Right kidney (tissue), 1 donor: ENCODE measurements around the gene DOCK9.

Experiments
- DNase-seq: peaks from one replicate; pipeline ENCODE4 v3.0.0-alpha.2; 2016

DOCK9 gene

DNA sequence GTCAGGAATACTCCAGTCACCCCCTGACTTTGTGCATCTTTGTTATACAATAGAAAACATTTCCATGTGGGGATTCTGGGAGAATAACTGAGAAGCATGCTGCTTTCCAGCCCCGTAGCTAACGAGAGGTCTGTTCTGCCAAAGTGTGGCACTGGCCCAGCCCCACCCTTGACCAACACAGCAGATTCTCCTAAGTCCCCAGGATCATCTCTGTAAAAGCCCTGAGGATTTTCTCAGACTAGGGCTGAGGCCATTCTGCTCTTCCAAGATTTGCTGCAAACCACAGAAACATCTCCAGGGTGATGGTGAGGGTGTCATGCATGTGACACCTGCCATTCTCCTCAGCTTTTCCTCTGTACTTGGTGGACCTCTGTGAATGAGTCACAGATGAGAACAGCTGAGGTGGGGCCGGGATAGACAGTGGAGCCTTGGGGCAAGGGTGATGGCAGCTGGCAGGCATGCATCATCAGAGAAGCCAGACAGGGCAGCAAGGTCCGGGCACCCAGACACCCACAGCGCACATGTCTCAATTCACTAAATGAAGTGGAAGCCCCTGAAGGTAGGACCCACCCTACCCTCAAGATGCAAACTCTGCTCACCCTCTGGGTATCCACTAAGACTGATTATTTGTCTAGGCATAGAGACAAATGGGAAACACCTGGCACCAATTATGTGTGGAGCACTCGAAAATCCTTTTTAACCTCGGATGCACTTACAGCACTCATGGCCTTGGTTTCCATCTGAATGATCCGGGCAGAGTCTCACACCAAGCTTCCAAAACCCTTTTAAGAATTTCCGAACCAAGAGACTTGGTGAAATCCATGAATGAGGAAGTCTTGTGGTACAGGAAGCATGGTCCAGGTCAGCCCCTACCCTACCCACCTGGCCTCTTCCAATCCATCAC, 20.1 kb upstream of the DOCK9 start:
- DNase-seq: no peak

DNA sequence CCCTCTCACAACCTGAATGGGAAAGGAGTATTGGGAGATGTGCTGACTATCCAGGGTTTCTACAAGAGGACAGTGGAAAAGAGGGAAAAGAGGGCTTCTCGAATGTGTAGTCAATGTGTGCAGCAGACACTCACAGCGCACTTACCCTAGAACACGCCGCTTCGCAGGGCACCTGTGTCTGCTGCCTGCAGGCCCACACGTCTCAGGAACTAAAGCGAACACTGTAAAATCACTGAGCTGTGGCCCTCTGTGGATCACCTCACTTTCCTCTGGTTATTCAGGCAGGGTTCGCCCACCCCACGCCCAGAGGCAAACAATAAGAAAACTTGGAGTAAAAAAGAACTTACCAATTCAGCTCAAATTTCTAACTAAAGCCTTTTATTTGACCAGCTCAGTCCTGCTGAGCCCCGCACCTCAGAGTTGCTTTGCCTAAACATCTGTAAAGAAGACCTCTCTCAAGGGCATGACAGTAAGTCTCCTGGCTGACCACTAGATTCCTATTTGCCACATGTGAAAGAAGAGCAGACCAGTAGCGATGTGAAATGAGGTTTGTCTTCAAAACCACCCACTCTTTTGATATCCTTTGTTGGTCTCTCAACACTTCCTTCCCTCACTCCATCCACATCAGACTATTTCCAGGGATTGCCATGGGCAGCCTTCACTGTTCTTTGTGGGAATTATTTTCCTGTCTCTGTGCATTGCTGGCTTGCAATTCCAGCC, 19.3 kb upstream of the DOCK9 start:
- DNase-seq: no peak

DNA sequence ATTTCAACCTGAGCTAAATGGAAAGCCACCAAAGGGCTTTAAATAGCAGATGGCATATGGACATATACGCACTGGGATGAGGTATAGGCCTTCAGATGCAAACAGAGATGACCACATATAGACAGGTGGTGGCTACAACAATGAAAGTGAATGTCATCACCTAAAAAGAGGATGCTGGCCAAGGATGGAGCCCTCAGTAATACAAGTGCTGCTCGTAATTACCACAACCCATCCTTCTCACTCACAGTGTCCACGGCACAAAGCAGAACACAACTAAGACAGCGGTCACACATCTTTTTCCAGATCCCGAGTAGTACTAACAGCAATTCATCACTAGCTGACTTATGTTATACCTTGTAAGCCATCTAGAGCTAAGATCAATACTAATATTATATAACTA, 18.2 kb upstream of the DOCK9 start:
- DNase-seq: no peak

DNA sequence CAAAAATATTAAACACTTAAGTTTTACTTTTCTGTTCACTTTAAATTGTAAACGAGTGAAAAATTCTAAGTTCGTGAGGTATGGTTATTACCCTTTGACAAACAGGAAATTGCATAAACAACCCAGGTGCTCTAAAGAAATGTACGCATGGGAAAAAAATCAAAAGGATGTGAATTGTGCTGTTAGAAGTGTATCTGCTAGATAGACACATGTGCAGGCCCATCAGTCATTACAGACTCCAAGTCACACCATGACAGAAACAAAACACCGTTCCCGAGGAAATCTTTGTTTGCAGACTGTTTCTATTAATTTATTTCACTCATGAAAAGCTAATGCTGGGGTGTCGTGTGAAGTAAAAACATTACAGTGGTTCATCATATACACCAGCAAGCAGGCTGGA, 17.0 kb upstream of the DOCK9 start:
- DNase-seq: no peak

DNA sequence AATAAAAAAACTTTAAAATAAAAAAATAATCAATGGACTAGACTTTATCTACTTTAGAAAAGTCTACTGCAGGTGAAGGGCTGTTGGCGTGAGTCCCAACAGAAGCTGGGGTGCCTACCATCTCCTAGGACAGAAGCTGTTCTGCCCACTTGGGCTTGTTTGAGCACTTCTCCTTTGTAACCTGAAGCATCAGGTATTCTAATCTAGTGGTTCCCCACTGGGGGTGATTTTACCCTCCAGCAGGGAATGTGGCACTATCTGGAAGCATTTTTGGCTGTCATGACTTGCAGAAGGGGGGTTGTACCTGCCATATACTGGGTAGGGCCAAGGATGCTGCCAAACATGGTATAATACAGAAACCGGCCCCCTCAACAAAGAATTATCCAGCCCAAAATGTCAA, 16.2 kb upstream of the DOCK9 start:
- no peak for DNase-seq

DNA sequence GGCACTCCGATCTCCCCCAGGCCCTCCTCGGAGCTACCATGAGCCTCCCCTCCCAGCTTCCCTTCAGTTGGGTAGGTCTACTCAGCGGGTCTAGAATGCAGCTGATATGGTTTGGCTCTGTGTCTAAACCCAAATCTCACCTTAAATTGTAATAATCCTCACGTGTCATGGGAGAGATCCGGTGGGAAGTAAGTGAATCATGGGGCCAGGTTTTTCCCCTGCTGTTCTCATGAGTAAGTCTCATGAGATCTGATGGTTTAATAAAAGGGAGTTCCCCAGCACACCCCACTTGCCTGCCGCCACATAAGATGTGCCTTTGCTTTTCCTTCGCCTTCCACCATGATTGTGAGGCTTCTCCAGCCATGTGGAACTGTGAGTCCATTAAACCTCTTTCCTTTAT, 14.5 kb upstream of the DOCK9 start:
- no peak for DNase-seq

DNA sequence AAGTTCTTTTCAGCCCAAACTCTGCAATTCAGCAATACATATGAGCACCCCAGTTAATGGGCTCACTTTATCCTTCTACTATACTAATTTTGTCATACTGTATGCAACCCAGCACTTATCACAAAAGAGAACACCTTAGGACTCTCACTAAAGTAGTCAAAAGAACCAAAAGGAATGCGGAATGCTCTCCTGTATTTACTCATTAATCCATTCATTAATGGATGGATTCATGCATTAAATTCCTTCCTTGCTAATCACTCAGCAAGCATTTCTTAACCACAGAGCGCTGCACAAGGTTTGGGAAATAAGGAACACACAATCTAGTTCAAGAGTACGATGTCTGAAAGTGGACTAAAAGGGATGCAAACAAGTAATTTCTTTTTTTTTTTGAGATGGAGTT, 12.8 kb upstream of the DOCK9 start:
- no peak for DNase-seq

DNA sequence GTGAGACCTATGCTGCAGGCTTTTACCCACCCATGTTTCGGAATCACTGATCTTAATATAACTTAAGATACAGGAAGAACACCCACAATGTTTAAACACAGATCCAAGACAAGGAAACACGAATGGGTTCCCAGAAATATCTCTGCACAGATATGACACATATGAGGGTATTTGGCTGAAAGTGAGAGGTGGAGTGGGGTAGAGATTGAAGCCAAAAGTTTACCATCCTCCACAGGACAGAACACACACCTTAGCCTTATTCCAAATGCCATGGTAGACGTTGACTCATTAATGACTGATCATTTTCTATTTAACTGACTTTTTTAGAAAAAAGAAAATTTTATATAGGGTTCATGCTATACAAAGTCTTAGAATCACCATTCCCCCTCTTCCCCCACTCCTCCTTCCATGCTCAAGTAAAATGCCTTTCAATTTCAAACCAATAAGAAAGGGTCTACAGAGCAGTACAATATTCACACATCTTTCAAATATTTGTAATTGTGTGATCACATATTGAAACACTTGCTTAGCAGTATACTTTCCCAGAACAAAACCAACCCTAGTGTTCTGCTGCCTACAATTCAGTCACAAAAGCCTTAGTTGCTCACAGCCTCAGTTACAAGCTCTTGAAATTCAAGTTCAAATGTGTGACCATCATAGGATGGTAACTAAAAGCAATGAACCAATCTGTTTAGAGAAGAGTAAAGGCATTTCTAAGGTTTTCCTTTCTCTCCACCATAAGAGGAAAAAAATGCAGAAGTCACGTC, 11.8 kb upstream of the DOCK9 start:
- DNase-seq: no peak

DNA sequence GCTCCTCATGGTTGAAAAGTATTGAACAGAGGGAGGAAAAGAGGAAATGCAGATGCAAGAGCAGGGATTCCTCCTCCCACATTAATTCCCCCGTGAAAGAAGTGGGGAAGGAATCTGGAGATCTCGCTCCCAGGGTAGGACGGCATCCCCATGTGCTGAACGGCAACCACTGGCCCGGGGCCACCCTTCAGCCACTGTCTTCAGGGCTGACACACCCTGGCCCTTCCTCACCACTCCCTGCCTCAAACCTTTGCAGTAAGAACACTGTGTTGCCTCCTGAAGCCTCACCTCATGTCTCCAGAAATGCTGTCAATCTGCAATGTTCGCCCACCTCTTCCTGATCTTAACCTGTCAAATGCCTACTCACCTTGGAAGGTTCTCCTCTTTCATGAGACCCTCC, 10.9 kb upstream of the DOCK9 start:
- no peak for DNase-seq

DNA sequence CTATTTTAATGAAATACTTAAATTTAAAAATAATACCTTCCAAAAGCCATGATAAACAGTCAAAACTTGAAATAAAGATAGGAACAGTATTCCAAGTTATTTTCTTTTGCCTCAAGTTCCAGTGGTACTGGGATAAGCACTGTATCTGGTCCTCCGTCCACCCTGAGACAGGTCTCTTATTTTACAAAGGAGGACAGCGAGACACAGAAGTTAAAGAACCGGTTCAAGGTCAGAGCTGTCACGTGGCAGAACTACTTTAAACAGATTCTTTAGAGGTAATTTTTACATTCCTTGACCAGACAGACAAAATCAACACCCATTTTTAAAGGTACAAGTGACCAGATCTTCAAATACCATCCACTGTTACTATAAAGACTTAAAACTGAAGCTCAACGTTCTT, 10.4 kb upstream of the DOCK9 start:
- no peak for DNase-seq

DNA sequence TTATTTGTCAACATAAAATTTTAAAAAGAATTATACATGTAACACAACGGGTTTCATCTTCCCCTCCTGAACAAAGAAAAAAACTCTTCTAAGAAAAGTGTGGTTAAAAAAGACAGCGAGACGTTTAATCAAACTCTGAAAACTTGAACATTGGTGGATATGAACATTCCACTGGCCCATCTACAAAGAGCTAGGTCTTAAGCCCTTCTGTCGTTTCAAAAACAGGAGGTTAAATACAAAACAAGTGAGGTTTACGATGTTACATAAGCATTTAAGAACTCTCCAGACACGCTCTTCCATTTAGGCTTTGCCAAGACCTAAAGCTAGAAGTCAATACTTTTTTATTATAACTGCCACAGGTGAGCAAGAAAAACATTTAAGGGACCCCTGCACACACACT, 9.4 kb upstream of the DOCK9 start:
- DNase-seq: no peak

DNA sequence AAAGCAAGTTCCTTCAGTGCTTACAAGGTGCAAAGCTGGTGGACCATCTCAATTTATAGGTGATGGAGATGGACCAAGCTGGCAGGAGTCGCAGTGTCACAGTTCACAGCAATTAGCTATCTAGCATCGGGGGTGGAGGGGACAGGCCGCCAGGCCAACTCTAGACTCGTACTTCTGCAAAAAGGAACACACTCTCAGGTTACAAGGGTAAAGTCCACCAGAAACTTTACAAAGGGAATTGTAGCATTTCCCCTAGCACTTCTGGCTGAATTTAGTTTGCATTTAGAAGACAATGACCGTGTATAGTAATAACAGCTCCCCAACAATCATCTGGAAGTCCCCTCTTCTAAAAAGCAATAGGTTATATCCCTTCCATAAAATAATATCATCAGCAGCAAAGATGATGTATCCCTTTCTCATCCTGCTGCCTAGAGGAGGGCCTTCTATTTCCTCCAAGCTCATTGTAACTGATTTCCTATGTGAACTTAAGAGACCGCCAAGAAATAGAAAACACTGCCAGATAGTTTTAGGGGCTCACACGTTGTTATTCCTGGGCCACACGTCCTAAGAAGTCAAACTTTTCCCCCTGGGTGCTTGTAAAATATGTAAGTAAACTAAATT, 8.5 kb upstream of the DOCK9 start:
- no peak for DNase-seq

DNA sequence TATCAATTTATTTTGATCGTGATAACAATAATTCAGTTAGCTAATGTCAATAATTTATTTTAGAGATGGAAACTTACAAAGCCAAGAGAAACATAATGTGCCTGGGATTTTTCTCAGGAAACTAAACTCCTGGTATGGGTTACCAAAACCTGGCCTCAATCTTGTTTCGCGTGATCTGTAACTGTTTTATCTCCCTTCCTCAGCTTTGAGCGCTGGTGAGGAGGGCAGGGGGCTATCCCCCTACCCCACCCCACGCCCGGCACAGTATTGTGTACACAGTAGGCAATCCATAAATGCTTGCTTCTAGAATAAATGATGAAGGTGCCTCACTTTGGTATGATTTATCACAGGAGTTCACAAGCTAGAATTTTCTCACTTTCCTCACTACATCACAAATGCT, 7.7 kb upstream of the DOCK9 start:
- no peak for DNase-seq

DNA sequence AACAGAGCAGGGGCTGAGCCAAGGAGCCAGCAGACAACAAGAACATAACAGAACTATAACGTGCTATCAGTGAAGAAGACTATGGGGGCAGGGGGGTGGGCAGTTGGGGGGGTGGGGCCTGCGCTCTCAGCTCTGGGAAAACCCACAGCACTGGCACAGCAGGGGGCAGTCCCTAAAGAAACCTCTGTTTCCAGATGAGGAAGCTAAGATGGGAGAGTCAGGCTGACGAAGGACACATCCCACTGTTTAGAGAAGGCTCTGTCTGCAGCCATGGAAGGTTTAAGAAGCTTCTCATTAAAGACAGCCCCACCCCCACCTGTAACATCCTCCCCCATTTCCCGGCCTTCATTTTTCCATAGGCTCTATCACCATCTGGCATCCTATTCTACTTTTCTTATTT, 7.1 kb upstream of the DOCK9 start:
- no peak for DNase-seq

DNA sequence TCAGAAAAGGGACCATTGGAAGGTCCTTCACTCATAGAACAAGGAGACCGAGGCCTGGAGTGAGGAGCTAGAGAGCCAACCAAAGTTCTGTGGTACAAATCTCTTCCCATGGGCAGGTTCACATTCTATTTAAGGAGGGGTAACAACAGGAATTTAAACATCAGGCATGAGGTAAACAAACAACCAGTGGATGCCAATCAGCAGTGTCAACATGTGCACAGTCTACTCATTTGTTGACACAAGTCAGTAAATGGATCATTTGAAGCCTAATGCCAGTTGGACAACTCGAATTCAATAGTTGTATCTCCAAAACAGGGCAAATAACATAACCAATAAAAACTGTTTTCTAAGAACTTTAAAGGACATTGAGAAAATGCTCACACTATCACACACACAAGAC, 6.3 kb upstream of the DOCK9 start:
- no peak for DNase-seq

DNA sequence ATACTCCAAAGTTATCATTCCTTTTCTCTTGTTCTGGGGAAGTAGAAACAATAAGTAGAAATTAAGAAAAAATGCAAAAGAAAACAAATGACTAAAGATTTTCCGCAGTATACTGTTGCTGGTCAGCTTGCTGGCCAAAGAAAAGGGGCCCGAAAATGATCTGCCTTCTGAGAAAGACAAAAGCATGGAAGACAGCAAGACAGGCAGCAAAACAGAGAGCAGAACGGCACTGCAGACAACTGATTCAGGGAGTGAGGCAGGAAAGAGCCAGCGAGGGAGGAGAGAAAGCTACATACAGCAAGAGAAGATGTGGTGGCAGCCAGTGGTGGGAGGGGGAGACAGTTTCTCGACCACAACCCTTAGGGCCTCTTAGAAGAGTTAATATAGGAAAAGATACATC, 5.3 kb upstream of the DOCK9 start:
- DNase-seq: no peak

DNA sequence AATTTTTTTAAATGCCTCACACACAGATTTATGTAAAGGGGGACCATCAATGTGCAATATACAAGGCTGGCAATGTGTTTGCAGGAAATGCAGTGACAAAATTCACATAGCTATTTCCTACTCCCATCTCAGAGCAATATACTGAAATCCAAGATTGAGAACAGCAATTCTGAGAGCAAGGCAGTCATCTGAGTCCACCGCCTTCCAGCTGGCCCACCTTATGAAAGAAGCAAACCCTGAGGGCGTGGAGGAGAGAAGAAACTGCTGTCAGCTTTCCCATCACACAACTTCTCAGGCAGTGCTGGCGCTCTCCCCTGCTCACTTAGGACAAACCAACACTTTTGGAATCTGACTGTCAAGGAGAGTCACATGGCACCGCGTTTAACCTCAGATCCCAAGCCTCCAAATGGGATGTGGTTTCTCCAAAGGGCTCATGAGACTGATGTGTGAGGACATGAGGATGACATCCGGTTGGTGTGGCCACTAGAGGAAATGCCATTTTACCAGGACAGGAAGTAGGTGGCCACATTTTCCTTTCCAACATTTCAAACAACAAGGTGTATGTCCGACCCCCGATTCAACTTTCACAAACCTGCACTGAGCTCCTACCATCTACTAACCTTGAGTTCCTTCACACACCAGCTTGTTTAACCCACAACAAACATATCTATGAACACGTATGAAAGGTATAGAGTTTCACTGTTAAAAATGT, 3.7 kb upstream of the DOCK9 start:
- DNase-seq: no peak

DNA sequence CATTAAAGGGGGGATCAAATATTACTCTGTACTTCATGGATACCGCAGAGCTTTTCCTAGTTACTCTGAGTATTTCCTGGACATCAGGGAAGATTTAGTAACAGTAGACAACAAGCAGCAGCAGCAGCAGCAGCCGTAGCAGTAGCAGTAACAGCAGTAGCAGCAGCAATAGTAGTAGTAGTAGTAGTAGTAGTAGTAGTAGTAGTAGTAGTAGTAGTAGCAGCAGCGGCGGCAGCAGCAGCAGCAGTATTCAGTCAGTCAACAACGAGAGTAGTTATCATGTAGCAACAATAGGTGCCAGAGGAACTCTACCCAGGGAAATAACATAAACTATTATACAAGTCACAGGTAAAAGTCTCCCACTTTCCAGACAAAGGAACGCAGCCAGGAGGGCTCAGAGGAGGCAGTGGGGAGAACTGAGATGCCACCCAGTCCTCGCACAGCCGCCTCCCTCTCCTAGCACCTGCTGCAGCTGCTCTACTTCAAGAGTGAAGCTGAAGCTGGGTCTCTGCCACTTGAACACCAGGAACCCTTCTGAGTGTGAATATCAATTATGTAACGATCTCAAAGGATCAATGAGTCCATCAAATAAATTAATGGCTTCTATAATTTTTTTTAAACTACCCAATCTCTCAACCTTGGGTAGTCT, 1.3 kb upstream of the DOCK9 start:
- no peak for DNase-seq

DNA sequence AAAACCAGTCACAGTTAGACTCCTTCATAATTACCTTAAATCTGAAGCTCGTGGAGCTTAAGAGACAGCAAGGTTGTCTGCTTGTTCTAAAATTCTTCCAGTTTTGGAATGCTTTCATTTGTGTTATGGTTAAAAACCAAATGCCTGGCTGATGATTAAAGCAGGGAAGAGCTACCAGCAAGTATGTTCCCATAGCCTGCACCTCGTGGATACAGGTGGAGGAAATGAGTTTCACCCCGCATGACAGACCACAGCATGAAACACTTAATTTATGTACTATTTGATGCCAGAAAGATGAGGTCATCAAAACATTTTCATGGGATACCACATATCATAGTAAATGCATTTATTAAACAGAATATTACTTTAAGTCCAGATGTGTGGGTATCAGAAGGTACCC, 416 bp upstream of the DOCK9 start:
- DNase-seq: no peak

DNA sequence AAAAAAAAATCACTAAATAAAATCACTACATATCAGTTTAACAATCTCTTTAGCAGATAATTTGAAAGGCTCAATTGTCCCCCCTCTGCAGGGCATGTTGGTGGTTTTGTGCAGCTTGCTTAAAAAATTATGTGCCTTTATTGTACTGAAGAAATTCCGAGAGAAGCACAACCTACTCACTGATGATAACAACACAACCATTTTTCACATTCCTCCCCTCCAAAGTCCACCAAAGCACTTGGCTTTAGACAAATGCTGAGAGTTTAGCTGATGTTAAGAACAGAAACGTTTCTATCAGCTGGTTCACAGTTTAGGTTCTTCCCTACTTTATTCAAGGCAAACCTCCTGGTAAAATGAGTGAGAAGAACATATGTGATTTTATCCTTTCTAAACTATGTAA, 923 bp downstream of the DOCK9 start:
- DNase-seq: no peak

DNA sequence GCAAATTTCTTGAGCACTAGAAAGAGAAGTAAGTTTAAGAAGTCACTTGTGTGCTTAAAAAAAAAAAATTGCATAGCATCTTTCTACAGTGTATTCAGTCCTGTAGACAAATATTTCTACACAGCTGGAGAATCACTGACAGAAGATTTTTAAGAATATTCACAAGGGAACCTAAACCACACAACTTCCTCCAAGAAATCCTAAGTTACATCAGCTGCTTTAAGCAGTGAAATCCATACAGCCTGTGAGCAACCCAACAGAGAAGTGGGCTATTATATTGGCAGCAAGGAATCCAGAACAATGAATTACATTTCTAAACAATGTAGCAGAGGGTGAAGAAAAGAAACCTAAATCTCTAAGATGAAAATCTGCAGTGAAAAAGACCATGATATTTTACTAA, 1.5 kb downstream of the DOCK9 start:
- no peak for DNase-seq

DNA sequence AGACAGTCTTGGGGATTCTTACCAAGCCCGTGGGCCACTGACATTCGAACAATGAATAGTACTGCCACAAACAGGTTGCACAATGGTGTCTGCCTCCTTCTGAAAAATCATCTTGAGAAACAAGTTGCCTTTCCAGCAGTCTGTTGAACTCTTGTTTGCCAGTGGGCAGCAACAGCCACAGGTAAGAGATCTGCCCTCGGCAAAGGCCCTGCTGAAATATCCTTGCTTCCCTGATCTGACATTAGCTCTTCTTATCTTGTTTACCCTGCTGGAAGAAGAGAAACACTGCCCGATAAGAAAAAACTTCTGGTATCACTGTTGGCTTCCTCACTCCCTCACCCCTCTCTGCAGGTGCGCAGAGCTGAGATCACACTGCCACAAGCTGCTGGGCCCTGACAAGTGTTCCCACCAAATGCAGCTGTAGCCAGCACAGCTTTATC, 2.0 kb downstream of the DOCK9 start:
- DNase-seq: no peak
